ENCODE results near the gene DPP7. TPM values are rescaled to one million over a fixed set of nuclear protein-coding genes. Genes with fewer than 3 reads are reported as not detected.

DPP7 gene
- total and polyA plus RNA-seq, 4 donors = 97.4 to 598 (median 126) TPM

DNA sequence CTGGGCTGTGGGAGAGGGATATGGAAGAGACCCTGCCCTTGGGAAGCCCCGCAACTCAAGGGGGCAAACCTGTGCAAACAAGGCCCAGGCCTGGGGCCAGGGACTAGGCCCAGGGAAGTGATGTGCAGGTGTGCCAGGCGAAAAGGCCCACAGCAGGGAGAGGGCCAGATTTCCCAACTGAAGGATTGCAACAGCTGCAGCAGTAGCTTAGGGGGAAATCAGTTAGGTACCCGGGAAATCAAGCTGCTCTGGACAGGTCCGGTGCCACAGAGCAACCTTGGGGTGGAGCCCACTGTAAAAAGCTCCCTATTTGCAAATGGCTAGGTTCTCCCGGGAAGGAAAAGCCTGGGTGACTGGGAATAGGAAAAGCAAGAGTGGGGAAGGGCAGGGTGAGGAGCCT, 34.8 kb upstream of the DPP7 start:
- Histone ChIP-seq H3K27ac (ENCODE audit: low read depth in 1 of 2, low read length in 2 of 2) (no peak overlapping the region), H3K4me1 (ENCODE audit: control insufficient read depth in 1 of 2, insufficient read depth in 2 of 2, low read length in 2 of 2) (no peaks in the 10 kb centered on the region), H3K36me3 (ENCODE audit: control insufficient read depth in 1 of 2, insufficient read depth in 2 of 2, low read length in 1 of 2) (no peaks in the 10 kb centered on the region), H3K9me3 (ENCODE audit: control insufficient read depth, low read length) (peaks cover 1% of the 10 kb centered on the region), H3K27me3 (ENCODE audit: control insufficient read depth in 1 of 2, insufficient read depth in 2 of 2, low read length in 1 of 2) (no peaks in the 10 kb centered on the region), H3K4me3 (ENCODE audit: low read length in 2 of 2) (no peak overlapping the region)
- DNase-seq (no peak), ATAC-seq (ENCODE audit: low FRiP score) (no peak)
- intact Hi-C loops (cut with DNase I) = no loop called here
- 82 to 84% methylated on average over 5 of the region's 5 CpGs for WGBS, 2 donors

DNA sequence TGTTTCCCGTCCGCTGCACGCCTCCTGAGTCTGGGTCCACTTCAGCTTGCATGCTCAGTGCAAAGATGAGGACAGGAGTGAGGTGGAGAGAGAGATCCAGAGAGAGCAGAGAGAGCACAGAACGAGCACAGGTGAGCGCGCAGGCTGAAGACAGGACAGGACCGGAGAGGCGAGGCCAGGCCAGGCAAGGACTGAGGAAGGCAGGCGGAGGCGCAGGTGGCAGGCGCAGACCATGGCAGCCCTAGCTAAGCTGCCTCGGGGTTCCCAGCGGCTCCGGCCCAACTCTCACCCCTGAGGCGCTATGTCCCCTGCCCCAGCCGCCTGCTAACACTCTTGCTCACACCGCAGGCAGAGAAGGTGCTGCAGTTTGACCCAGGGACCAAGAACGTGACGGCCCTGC, 34.1 kb upstream of the DPP7 start:
- 81 to 83% methylated on average over 19 of the region's 19 CpGs for WGBS, 2 donors
- intact Hi-C loops (cut with DNase I) = no loop called here
- DNase-seq (no peak), ATAC-seq (ENCODE audit: low FRiP score) (no peak)
- H3K4me3 ChIP-seq (ENCODE audit: low read length in 2 of 2) = no peak overlapping the region
- no peak overlapping the region for H3K27ac ChIP-seq (ENCODE audit: low read depth in 1 of 2, low read length in 2 of 2)
- peaks cover 1% of the 10 kb centered on the region for H3K9me3 ChIP-seq (ENCODE audit: control insufficient read depth, low read length)
- H3K36me3 ChIP-seq (ENCODE audit: control insufficient read depth in 1 of 2, insufficient read depth in 2 of 2, low read length in 1 of 2) = no peaks in the 10 kb centered on the region
- H3K27me3 ChIP-seq (ENCODE audit: control insufficient read depth in 1 of 2, insufficient read depth in 2 of 2, low read length in 1 of 2) = no peaks in the 10 kb centered on the region
- no peaks in the 10 kb centered on the region for H3K4me1 ChIP-seq (ENCODE audit: control insufficient read depth in 1 of 2, insufficient read depth in 2 of 2, low read length in 2 of 2)

DNA sequence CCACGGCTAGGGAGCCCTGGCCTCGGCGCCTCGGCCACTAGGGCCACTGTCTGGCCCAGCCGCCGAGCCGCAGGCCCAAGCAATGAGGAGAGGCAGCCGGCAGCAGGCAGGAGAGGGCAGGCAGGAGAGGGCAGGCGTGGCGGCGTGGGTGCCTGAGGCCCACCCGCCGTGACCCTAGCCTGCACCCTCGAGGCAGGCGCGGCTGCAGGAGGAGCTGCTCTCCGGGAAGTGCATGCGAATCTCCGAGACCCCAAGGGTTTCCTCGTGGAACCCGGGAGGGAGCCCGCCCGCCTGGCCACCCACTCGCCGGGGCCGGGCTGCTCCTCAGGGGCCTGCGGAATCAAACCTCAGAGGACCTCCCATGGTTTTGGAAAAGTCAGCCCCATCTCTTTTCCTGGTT, 33.7 kb upstream of the DPP7 start:
- H3K27me3 ChIP-seq (ENCODE audit: control insufficient read depth in 1 of 2, insufficient read depth in 2 of 2, low read length in 1 of 2) = no peaks in the 10 kb centered on the region
- no peak overlapping the region for H3K4me3 ChIP-seq (ENCODE audit: low read length in 2 of 2)
- H3K9me3 ChIP-seq (ENCODE audit: control insufficient read depth, low read length) = peaks cover 1% of the 10 kb centered on the region
- intact Hi-C loops (cut with DNase I) = no loop called here
- no peaks in the 10 kb centered on the region for H3K4me1 ChIP-seq (ENCODE audit: control insufficient read depth in 1 of 2, insufficient read depth in 2 of 2, low read length in 2 of 2)
- 67 to 75% methylated on average over 27 of the region's 27 CpGs for WGBS, 2 donors
- no peak overlapping the region for H3K27ac ChIP-seq (ENCODE audit: low read depth in 1 of 2, low read length in 2 of 2)
- H3K36me3 ChIP-seq (ENCODE audit: control insufficient read depth in 1 of 2, insufficient read depth in 2 of 2, low read length in 1 of 2) = no peaks in the 10 kb centered on the region
- ATAC-seq (ENCODE audit: low FRiP score) = no peak
- no peak for DNase-seq

DNA sequence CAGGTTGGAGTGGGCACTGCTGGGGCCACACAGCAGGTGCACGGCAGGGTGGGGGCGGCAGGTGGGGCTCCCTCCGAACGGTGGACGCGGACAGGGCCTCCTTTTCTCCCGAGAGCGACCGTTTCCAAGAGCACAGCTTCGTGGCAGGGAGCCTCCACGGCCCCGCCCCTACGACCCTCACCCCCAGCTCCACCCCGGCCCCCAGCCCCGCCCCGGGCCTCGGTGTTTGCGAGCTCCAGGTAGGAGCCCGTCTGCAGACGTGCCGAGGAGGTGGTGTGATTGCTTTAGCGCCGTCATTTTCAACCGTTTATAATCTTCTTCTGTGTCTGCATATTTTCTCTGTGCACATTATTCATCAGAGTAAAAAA, 33.2 kb upstream of the DPP7 start:
- intact Hi-C loops (cut with DNase I) = no loop called here
- ATAC-seq (ENCODE audit: low FRiP score) (no peak), DNase-seq (no peak)
- no peaks in the 10 kb centered on the region for H3K27me3 ChIP-seq (ENCODE audit: control insufficient read depth in 1 of 2, insufficient read depth in 2 of 2, low read length in 1 of 2)
- H3K27ac ChIP-seq (ENCODE audit: low read depth in 1 of 2, low read length in 2 of 2) = no peak overlapping the region
- H3K4me1 ChIP-seq (ENCODE audit: control insufficient read depth in 1 of 2, insufficient read depth in 2 of 2, low read length in 2 of 2) = no peaks in the 10 kb centered on the region
- H3K4me3 ChIP-seq (ENCODE audit: low read length in 2 of 2) = no peak overlapping the region
- peaks cover 1% of the 10 kb centered on the region for H3K9me3 ChIP-seq (ENCODE audit: control insufficient read depth, low read length)
- WGBS, 2 donors = 16 to 29% methylated on average over 13 to 24 of the region's 24 CpGs
- no peaks in the 10 kb centered on the region for H3K36me3 ChIP-seq (ENCODE audit: control insufficient read depth in 1 of 2, insufficient read depth in 2 of 2, low read length in 1 of 2)

DNA sequence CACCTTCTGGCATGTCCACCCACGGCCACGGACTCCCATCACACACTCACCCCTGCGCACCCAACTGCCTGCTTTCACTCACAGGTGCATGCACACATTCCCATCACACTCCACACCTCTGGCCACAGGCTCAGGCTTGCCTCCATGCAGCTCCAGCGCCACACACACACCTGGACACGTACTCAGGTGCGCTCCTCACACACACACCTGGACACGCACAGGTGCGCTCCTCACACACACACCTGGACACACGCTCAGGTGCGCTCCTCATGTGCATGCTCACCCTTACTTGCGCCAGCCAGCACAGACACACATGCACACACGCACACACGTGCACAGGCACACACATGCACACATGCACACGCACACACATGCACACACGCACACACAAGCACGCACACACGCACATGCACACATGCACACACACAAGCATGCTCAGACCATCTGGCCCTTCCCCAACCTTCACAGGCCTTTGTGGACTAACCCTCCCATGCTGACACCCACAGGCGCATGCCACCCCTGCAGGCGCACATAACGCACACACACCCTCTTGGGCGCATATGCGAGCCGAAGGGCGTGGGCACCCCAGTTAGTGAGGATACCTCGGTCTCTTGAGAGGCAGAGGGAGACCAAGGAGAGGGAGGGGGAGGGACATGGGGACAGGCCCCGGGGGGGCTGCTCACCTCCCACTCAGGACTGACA, 32.7 kb upstream of the DPP7 start:
- Histone ChIP-seq H3K9me3 (ENCODE audit: control insufficient read depth, low read length) (peaks cover 1% of the 10 kb centered on the region), H3K36me3 (ENCODE audit: control insufficient read depth in 1 of 2, insufficient read depth in 2 of 2, low read length in 1 of 2) (no peaks in the 10 kb centered on the region), H3K27me3 (ENCODE audit: control insufficient read depth in 1 of 2, insufficient read depth in 2 of 2, low read length in 1 of 2) (no peaks in the 10 kb centered on the region), H3K4me3 (ENCODE audit: low read length in 2 of 2) (no peak overlapping the region), H3K27ac (ENCODE audit: low read depth in 1 of 2, low read length in 2 of 2) (no peak overlapping the region), H3K4me1 (ENCODE audit: control insufficient read depth in 1 of 2, insufficient read depth in 2 of 2, low read length in 2 of 2) (no peaks in the 10 kb centered on the region)
- no peak for ATAC-seq (ENCODE audit: low FRiP score)
- 85 to 87% methylated on average over 25 to 26 of the region's 26 CpGs for WGBS, 2 donors
- no peak for DNase-seq
- intact Hi-C loops (cut with DNase I) = no loop called here

DNA sequence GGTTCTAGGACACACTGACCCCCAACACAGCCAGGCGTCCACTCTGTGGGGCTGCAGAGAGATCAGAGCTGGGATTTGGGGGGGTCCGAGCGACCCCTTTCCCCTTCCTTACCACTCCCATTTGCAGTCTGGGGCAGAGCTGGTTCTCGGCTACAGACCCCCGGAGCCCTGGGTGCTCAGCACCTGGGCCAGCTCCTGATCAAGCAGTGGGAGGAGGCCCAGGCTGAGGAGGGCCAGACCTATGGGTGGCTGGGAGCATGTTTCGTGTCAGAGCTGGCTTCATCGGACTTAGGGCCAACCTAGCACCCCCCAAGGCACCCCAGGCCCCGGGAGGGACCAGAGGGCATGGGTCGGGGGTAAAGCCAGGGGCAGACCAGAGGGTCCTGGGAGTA, 32.0 kb upstream of the DPP7 start:
- no peak overlapping the region for H3K27ac ChIP-seq (ENCODE audit: low read depth in 1 of 2, low read length in 2 of 2)
- intact Hi-C loops (cut with DNase I) = no loop called here
- 48 to 57% methylated on average over 8 to 9 of the region's 9 CpGs for WGBS, 2 donors
- H3K9me3 ChIP-seq (ENCODE audit: control insufficient read depth, low read length) = peaks cover 1% of the 10 kb centered on the region
- no peak overlapping the region for H3K4me3 ChIP-seq (ENCODE audit: low read length in 2 of 2)
- DNase-seq (no peak), ATAC-seq (ENCODE audit: low FRiP score) (no peak)
- no peaks in the 10 kb centered on the region for H3K4me1 ChIP-seq (ENCODE audit: control insufficient read depth in 1 of 2, insufficient read depth in 2 of 2, low read length in 2 of 2)
- H3K27me3 ChIP-seq (ENCODE audit: control insufficient read depth in 1 of 2, insufficient read depth in 2 of 2, low read length in 1 of 2) = no peaks in the 10 kb centered on the region
- no peaks in the 10 kb centered on the region for H3K36me3 ChIP-seq (ENCODE audit: control insufficient read depth in 1 of 2, insufficient read depth in 2 of 2, low read length in 1 of 2)

DNA sequence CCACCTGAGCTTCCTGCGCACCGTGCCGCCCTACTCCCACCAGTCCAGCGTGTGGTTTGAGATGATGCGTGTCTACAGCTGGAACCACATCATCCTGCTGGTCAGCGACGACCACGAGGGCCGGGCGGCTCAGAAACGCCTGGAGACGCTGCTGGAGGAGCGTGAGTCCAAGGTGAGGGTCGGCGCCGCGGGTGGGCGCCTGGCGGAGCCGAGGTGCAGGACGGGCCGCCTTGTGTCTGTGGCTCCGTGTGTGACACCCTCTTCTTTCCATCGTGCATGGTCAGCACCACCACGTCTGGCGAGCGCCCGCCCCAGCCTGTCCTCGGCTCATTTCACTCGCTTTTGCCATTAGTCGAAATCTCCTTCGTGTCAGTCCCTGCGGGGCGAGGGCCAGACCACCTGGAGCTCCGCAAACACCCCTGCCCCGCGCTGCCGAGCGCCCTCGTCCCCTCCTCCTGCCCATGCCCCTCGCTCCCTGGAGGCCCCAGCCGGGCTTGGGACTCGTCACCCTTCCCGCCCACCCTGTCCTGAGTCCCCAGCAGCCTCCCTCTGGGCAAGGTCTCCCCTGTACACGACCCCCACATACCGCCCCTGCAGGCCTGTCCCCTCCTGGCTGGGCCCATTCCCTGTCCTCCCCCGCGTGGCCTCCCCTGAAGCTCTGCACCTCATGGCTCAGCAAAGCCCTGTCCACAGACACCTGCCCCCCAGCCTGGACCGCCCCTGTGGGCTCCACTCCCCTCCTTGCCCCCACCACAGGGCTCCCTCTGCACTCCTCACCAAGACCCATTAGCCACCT, 31.4 kb upstream of the DPP7 start:
- peak in 1 of 2 donors; percentile 39 for DNase-seq
- no peak overlapping the region for H3K4me3 ChIP-seq (ENCODE audit: low read length in 2 of 2)
- intact Hi-C loops (cut with DNase I) = no loop called here
- no peak overlapping the region for H3K27ac ChIP-seq (ENCODE audit: low read depth in 1 of 2, low read length in 2 of 2)
- H3K9me3 ChIP-seq (ENCODE audit: control insufficient read depth, low read length) = peaks cover 1% of the 10 kb centered on the region
- ATAC-seq (ENCODE audit: low FRiP score) = no peak
- H3K36me3 ChIP-seq (ENCODE audit: control insufficient read depth in 1 of 2, insufficient read depth in 2 of 2, low read length in 1 of 2) = no peaks in the 10 kb centered on the region
- WGBS, 2 donors = 51 to 54% methylated on average over 48 to 49 of the region's 49 CpGs
- no peaks in the 10 kb centered on the region for H3K27me3 ChIP-seq (ENCODE audit: control insufficient read depth in 1 of 2, insufficient read depth in 2 of 2, low read length in 1 of 2)
- no peaks in the 10 kb centered on the region for H3K4me1 ChIP-seq (ENCODE audit: control insufficient read depth in 1 of 2, insufficient read depth in 2 of 2, low read length in 2 of 2)

DNA sequence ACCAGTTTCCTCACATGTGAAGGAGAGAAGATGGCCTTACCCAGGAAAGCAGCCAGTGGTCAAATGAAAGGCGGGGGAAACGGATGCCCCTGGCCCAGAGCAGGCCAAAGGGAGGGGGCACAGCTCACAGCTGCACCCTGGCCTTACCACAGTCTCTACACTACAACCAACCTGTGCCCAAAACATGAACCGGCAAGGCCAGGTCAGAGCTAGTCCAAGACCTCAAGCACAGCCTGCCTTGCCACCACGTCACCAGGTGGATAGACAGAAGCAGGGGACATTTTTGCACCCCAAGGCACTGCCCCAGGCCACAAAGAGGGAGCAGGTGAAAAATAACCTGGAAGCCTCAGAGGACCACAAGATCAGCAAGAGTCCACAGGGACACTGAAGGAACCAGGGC, 28.9 kb upstream of the DPP7 start:
- no peak overlapping the region for H3K27ac ChIP-seq (ENCODE audit: low read depth in 1 of 2, low read length in 2 of 2)
- no peak overlapping the region for H3K4me3 ChIP-seq (ENCODE audit: low read length in 2 of 2)
- no peak for DNase-seq
- H3K36me3 ChIP-seq (ENCODE audit: control insufficient read depth in 1 of 2, insufficient read depth in 2 of 2, low read length in 1 of 2) = no peaks in the 10 kb centered on the region
- H3K9me3 ChIP-seq (ENCODE audit: control insufficient read depth, low read length) = peaks cover 1% of the 10 kb centered on the region
- H3K4me1 ChIP-seq (ENCODE audit: control insufficient read depth in 1 of 2, insufficient read depth in 2 of 2, low read length in 2 of 2) = no peaks in the 10 kb centered on the region
- intact Hi-C loops (cut with DNase I) = no loop called here
- 50 to 64% methylated on average over 4 of the region's 4 CpGs for WGBS, 2 donors
- no peaks in the 10 kb centered on the region for H3K27me3 ChIP-seq (ENCODE audit: control insufficient read depth in 1 of 2, insufficient read depth in 2 of 2, low read length in 1 of 2)
- ATAC-seq (ENCODE audit: low FRiP score) = no peak

Data from aorta (tissue), 5 donors.